HepG2 (cell line): ENCODE measurements around the gene TKTL1. TPM values are rescaled to one million over a fixed set of nuclear protein-coding genes. Genes with fewer than 3 reads are reported as not detected.

ENCODE experiments used
- BCL6 ChIP-seq: IDR thresholded peaks from 2 replicates; pipeline ENCODE4 v1.6.1; 2016; ENCODE audit warnings: missing genetic modification reagents, missing compliant biosample characterization
- CHD2 ChIP-seq: IDR thresholded peaks from 2 replicates; pipeline ENCODE4 v1.6.1; 2011; ENCODE audit warnings: low read depth, low read length, improper control_type of control experiment
- CREB1 ChIP-seq, 2 experiments: fragments of 450-650 bp in 1 of 2; IDR thresholded peaks; 2 replicates each; pipeline ENCODE4 v1.6.1; 2016 to 2017; ENCODE audit warnings: control low read depth in 1 of 2, mild to moderate bottlenecking in 1 of 2, missing compliant biosample characterization in 1 of 2, missing genetic modification characterization in 1 of 2
- DNMT3B ChIP-seq: conservative IDR thresholded peaks from 2 replicates; pipeline ENCODE4 v1.6.1; 2016; ENCODE audit warnings: missing biosample characterization, control low read depth
- ERF ChIP-seq: IDR thresholded peaks from 2 replicates; pipeline ENCODE4 v1.6.1; 2018; ENCODE audit warnings: missing biosample characterization, missing genetic modification reagents
- GPN1 ChIP-seq: sonication (generic); formaldehyde crosslinking; IDR thresholded peaks from 2 replicates; pipeline ENCODE4 v1.5.1; 2020; ENCODE audit warnings: missing genetic modification reagents, borderline replicate concordance
- HINFP ChIP-seq: sonication (generic); formaldehyde crosslinking; IDR thresholded peaks from 2 replicates; pipeline ENCODE4 v1.4.0; 2020; ENCODE audit warnings: low read depth, mild to moderate bottlenecking, missing genetic modification reagents
- KAT8 ChIP-seq: IDR thresholded peaks from 2 replicates; pipeline ENCODE4 v1.6.1; 2016; ENCODE audit warnings: missing genetic modification reagents, missing compliant biosample characterization
- MYC ChIP-seq: sonication (generic); formaldehyde crosslinking; IDR thresholded peaks from 2 replicates; pipeline ENCODE4 v1.9.0; 2021; ENCODE audit warnings: missing genetic modification reagents, borderline replicate concordance
- NFYC ChIP-seq: IDR thresholded peaks from 2 replicates; pipeline ENCODE4 v1.6.1; 2016; ENCODE audit warnings: missing genetic modification reagents, missing compliant biosample characterization
- PHF8 ChIP-seq: sonication (generic); formaldehyde crosslinking; IDR thresholded peaks from 2 replicates; pipeline ENCODE4 v1.5.0; 2020; ENCODE audit warnings: missing genetic modification reagents
- SOX6 ChIP-seq, 2 experiments: fragments of 450-650 bp in 1 of 2; sonication (generic) in 1 of 2; formaldehyde crosslinking in 1 of 2; IDR thresholded peaks; 2 replicates each; pipeline versions ENCODE4 v1.4.0 to v1.6.1; 2017 to 2020; ENCODE audit warnings: antibody characterized with exemption in 1 of 2, mild to moderate bottlenecking in 1 of 2, missing genetic modification reagents in 1 of 2
- SP5 ChIP-seq: IDR thresholded peaks from 2 replicates; pipeline ENCODE4 v1.6.1; 2016; ENCODE audit warnings: low read depth, borderline replicate concordance
- TAF1 ChIP-seq: sonication (generic); formaldehyde crosslinking; IDR thresholded peaks from 2 replicates; pipeline ENCODE4 v1.4.0; 2020; ENCODE audit warnings: missing genetic modification reagents
- ZNF546 ChIP-seq: sonication (generic); formaldehyde crosslinking; conservative IDR thresholded peaks from 2 replicates; pipeline ENCODE4 v1.8.1; 2023; ENCODE audit warnings: mild to moderate bottlenecking, missing genetic modification reagents
- ZNF572 ChIP-seq: sonication (generic); formaldehyde crosslinking; IDR thresholded peaks from 2 replicates; pipeline ENCODE4 v1.5.1; 2020; ENCODE audit warnings: mild to moderate bottlenecking, missing genetic modification reagents
- ZNF891 ChIP-seq: sonication (generic); formaldehyde crosslinking; IDR thresholded peaks from 2 replicates; pipeline ENCODE4 v1.5.0; 2020; ENCODE audit warnings: mild to moderate bottlenecking, missing genetic modification reagents
- ZSCAN21 ChIP-seq: sonication (generic); formaldehyde crosslinking; IDR thresholded peaks from 2 replicates; pipeline ENCODE4 v1.8.0; 2022; ENCODE audit warnings: mild to moderate bottlenecking, missing genetic modification reagents, moderate library complexity, borderline replicate concordance
- polyA plus RNA-seq, 8 experiments: library from polyadenylated mRNA; depleted of rRNA in 3 of 8; stranded (reverse) in 7 of 8; unstranded in 1 of 8; fragments of >200 nt; fragmentation: Illumina TruSeq in 4 of 8; extraction: Trizol in 4 of 8; gene quantifications; 2 replicates each; pipeline versions ENCODE4 v1.2.1 to v1.2.3, GENCODE V29; 2011 to 2016; ENCODE audit warnings: low read depth in 4 of 8, missing spikeins in 1 of 8, mixed read lengths in 1 of 8; ENCODE audit not compliant: insufficient read depth in 1 of 8
- total RNA-seq, 5 experiments: library from RNA; depleted of rRNA; stranded (reverse); fragments of >200 nt; fragmentation: Illumina TruSeq; extraction: Trizol; gene quantifications; 2 replicates each; pipeline ENCODE4 v1.2.3, GENCODE V29; 2016; ENCODE audit warnings: low read depth in 1 of 5
- TF ChIP-seq, protein P1 (sequence below): sonication (generic); formaldehyde crosslinking; IDR thresholded peaks from 2 replicates; pipeline ENCODE4 v1.5.0; 2020; ENCODE audit warnings: missing genetic modification reagents
- TF ChIP-seq, protein P2 (sequence below): sonication (generic); formaldehyde crosslinking; IDR thresholded peaks from 2 replicates; pipeline ENCODE4 v1.4.0; 2020; ENCODE audit warnings: missing genetic modification reagents
- TF ChIP-seq, protein P3 (sequence below): sonication (generic); formaldehyde crosslinking; IDR thresholded peaks from 2 replicates; pipeline ENCODE4 v1.5.1; 2020; ENCODE audit warnings: mild to moderate bottlenecking, missing genetic modification reagents, moderate library complexity

Gene TKTL1
- total and polyA plus RNA-seq, 2 of the 13 experiments (the other 11 are each of a cell fraction or from before 2014, with no cell fraction given) = not detected

GRCh38 chrX:154378799-154379568 is 83.4 kb downstream of the TKTL1 start, which contains the start of gene EMD (continued):
- TF ChIP-seq CHD2 (peak; percentile 95), ZSCAN21 (CRISPR knock-in tag) (0 out of 2 replicates have a peak, but pooled peaks have one; percentile 35), ZNF572 (CRISPR knock-in tag) (no peak), HINFP (CRISPR knock-in tag) (no peak), ZNF891 (CRISPR knock-in tag) (no peak), GPN1 (no peak), NFYC (peak; percentile 82), ERF (CRISPR knock-in tag) (peak; percentile 10; the same call in 1 of the 2 replicates), SOX6 (IDR thresholded peaks at IDR 0.05) (no peak), SOX6 (CRISPR knock-in tag; IDR thresholded peaks at IDR 0.05) (peak; percentile 23; the same call in 1 of the 2 replicates), DNMT3B (CRISPR knock-in tag) (no peak), PHF8 (peak; percentile 48; the same call in 1 of the 2 replicates), KAT8 (CRISPR knock-in tag) (peak; percentile 60; the same call in 1 of the 2 replicates), TAF1 (peak; percentile 51; the same call in 1 of the 2 replicates), CREB1 (IDR thresholded peaks at IDR 0.05) (peak; percentile 96), CREB1 (CRISPR knock-in tag; IDR thresholded peaks at IDR 0.05) (no peak), BCL6 (CRISPR knock-in tag) (no peak), SP5 (CRISPR knock-in tag) (no peak), ZNF546 (CRISPR knock-in tag) (no peak), MYC (0 out of 2 replicates have a peak, but pooled peaks have one; percentile 16)
- TF ChIP-seq, protein P1, sequence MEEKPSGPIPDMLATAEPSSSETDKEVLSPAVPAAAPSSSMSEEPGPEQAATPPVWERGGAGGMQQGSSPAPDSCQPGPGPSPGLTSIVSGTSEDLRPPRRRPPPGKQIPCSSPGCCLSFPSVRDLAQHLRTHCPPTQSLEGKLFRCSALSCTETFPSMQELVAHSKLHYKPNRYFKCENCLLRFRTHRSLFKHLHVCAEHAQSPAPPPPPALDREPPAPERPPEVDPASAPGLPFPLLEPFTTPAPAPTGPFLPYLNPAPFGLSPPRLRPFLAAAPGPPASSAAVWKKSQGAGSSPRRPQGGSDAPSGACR (CRISPR knock-in tag) = no peak
- TF ChIP-seq, protein P2, sequence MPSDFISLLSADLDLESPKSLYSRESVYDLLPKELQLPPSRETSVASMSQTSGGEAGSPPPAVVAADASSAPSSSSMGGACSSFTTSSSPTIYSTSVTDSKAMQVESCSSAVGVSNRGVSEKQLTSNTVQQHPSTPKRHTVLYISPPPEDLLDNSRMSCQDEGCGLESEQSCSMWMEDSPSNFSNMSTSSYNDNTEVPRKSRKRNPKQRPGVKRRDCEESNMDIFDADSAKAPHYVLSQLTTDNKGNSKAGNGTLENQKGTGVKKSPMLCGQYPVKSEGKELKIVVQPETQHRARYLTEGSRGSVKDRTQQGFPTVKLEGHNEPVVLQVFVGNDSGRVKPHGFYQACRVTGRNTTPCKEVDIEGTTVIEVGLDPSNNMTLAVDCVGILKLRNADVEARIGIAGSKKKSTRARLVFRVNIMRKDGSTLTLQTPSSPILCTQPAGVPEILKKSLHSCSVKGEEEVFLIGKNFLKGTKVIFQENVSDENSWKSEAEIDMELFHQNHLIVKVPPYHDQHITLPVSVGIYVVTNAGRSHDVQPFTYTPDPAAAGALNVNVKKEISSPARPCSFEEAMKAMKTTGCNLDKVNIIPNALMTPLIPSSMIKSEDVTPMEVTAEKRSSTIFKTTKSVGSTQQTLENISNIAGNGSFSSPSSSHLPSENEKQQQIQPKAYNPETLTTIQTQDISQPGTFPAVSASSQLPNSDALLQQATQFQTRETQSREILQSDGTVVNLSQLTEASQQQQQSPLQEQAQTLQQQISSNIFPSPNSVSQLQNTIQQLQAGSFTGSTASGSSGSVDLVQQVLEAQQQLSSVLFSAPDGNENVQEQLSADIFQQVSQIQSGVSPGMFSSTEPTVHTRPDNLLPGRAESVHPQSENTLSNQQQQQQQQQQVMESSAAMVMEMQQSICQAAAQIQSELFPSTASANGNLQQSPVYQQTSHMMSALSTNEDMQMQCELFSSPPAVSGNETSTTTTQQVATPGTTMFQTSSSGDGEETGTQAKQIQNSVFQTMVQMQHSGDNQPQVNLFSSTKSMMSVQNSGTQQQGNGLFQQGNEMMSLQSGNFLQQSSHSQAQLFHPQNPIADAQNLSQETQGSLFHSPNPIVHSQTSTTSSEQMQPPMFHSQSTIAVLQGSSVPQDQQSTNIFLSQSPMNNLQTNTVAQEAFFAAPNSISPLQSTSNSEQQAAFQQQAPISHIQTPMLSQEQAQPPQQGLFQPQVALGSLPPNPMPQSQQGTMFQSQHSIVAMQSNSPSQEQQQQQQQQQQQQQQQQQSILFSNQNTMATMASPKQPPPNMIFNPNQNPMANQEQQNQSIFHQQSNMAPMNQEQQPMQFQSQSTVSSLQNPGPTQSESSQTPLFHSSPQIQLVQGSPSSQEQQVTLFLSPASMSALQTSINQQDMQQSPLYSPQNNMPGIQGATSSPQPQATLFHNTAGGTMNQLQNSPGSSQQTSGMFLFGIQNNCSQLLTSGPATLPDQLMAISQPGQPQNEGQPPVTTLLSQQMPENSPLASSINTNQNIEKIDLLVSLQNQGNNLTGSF = no peak
- TF ChIP-seq, protein P3, sequence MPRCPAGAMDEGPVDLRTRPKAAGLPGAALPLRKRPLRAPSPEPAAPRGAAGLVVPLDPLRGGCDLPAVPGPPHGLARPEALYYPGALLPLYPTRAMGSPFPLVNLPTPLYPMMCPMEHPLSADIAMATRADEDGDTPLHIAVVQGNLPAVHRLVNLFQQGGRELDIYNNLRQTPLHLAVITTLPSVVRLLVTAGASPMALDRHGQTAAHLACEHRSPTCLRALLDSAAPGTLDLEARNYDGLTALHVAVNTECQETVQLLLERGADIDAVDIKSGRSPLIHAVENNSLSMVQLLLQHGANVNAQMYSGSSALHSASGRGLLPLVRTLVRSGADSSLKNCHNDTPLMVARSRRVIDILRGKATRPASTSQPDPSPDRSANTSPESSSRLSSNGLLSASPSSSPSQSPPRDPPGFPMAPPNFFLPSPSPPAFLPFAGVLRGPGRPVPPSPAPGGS (CRISPR knock-in tag) = no peak
